ENCODE data around the gene SORCS2.

- TF ChIP-seq TAF1 (IDR thresholded peaks at IDR 0.05; ENCODE audit: low read depth) (no peak), RAD21 (IDR thresholded peaks at IDR 0.05; ENCODE audit: low read depth) (no peak), USF1 (IDR thresholded peaks at IDR 0.05) (no peak), TEAD4 (IDR thresholded peaks at IDR 0.05) (no peak), CEBPB (IDR thresholded peaks at IDR 0.05) (no peak), EP300 (IDR thresholded peaks at IDR 0.05; ENCODE audit: borderline replicate concordance) (no peak), REST (IDR thresholded peaks at IDR 0.05; ENCODE audit: low read depth) (no peak), MAX (IDR thresholded peaks at IDR 0.05) (no peak), CREB1 (IDR thresholded peaks at IDR 0.05; ENCODE audit: low read depth) (no peak), YY1 (IDR thresholded peaks at IDR 0.05; ENCODE audit: low read depth) (no peak)
These were observed 111.2 kb downstream of the SORCS2 start for GRCh38 chr4:7303561-7303960.

Measured in Ishikawa (cell line).